ENCODE measurements around the gene MGAT4C. TPM values are rescaled to one million over a fixed set of nuclear protein-coding genes. Genes with fewer than 3 reads are reported as not detected.
A peak's percentile ranks its signal among the peaks of the same experiment; 100 is the strongest.

MGAT4C gene
- total and polyA plus RNA-seq, 2 donors (not counting 3 experiments of a cell fraction or from before 2014, with no cell fraction given), result not detected

DNA sequence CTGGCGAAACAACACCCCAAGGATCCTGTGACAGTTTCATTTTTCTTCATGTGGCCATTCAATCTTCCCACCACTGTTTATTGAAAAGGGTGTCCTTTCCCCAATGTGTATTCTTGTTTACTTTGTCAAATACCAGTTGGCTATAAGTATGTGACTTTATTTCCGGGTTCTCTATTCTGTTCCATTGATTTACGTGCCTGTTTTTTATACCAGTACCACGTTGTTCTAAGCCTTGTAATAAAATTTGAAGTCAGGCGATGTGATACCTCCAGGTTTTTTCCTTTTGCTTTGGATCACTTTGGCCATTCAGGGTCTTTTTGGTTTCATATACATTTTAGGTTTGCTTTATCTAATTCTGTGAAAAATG is 9.1 kb upstream of the MGAT4C start:
- ChIA-PET CTCF (no interaction called here), POLR2A (no interaction called here)
- no peaks in the 10 kb centered on the region for H4K20me1 ChIP-seq (replicated peaks; ENCODE audit: control insufficient read depth, extremely low read depth, insufficient read depth, low read length)
- no peaks in the 10 kb centered on the region for H3K9me1 ChIP-seq (replicated peaks; ENCODE audit: control insufficient read depth, extremely low read depth, insufficient read depth, low read length)
- H3K9ac ChIP-seq (replicated peaks; ENCODE audit: extremely low read depth, insufficient read depth, low read length), result no peak overlapping the region
- H3K79me2 ChIP-seq (ENCODE audit: control insufficient read depth, insufficient read depth, low read length), result no peaks in the 10 kb centered on the region
- peak overlapping the region; percentile 85 for H2AFZ ChIP-seq (ENCODE audit: low read depth, low read length)
- DNase-seq (ENCODE audit: low read depth, low spot score) (no peak), FAIRE-seq (no peak)
- BruUV-seq (replicated peaks), result no TSS peak
- no peaks in the 10 kb centered on the region for H3K4me1 ChIP-seq (ENCODE audit: control insufficient read depth, extremely low read depth, insufficient read depth, low read length)
- H3K36me3 ChIP-seq (ENCODE audit: control insufficient read depth in 2 of 2, extremely low read depth in 1 of 2, insufficient read depth in 2 of 2, low read length in 2 of 2), result no peaks in the 10 kb centered on the region
- no peaks in the 10 kb centered on the region for H3K9me3 ChIP-seq (replicated peaks; ENCODE audit: control insufficient read depth, insufficient read depth, low read length)
- H3K4me3 ChIP-seq (replicated peaks in 1 of 3; ENCODE audit: insufficient read depth in 1 of 3, low read depth in 1 of 3, low read length in 3 of 3), result no peak overlapping the region
- TF ChIP-seq MYC (IDR thresholded peaks at IDR 0.05; ENCODE audit: low read depth, low read length) (no peak), EZH2 (IDR thresholded peaks at IDR 0.05; ENCODE audit: borderline replicate concordance, low read depth, low read length, severe bottlenecking) (no peak), POLR2AphosphoS5 (IDR thresholded peaks at IDR 0.05; ENCODE audit: insufficient read depth, low read depth, low read length) (no peak), MAX (IDR thresholded peaks at IDR 0.05; ENCODE audit: insufficient read depth, insufficient read length) (no peak), POLR2A (IDR thresholded peaks at IDR 0.05; ENCODE audit: low read depth, low read length) (no peak), JUN (IDR thresholded peaks at IDR 0.05; ENCODE audit: borderline replicate concordance, insufficient read depth, insufficient read length, low read depth) (no peak), FOS (IDR thresholded peaks at IDR 0.05; ENCODE audit: borderline replicate concordance, insufficient read depth, low read length) (no peak), GATA2 (IDR thresholded peaks at IDR 0.05; ENCODE audit: insufficient read depth, insufficient read length, low read depth, low read length) (no peak), CTCF (IDR thresholded peaks at IDR 0.05; ENCODE audit: extremely low read depth in 1 of 2, insufficient read depth in 1 of 2, low read depth in 1 of 2, low read length in 2 of 2) (no peak)
- no peak overlapping the region for H3K4me2 ChIP-seq (ENCODE audit: insufficient read depth, low read length)
- intact Hi-C loops (cut with micrococcal nuclease), result loop anchor here (5.0 kb wide), 1 partner anchor 1582 kb away; no protein-coding TSS in a partner anchor
- no peak overlapping the region for H3K27ac ChIP-seq (ENCODE audit: insufficient read depth, low read depth, low read length)
- no peaks in the 10 kb centered on the region for H3K27me3 ChIP-seq (ENCODE audit: control insufficient read depth in 2 of 2, insufficient read depth in 2 of 2, low read length in 2 of 2)
- dilution Hi-C loops (cut with MboI; ENCODE audit: extremely low pct_ligation_motif_present, low sequenced_read_pairs), result no loop called here

Measured in endothelial cell of umbilical vein (primary cell).